Activated T-helper 1 cell treated with anti-CD3 and anti-CD28 coated beads, Interleukin-12 subunit alpha, Interleukin-12 subunit beta, Interleukin-2, Interleukin-4 antibody, amounts not matched to agents 30 ng/mL and 10 ng/mL and 1 ng/mL, durations not matched to agents 14 hours and 24 hours and 36 hours (primary cell): ENCODE measurements around the gene BAMBI. TPM values are rescaled to one million over a fixed set of nuclear protein-coding genes. Genes with fewer than 3 reads are reported as not detected.

Experiments used
- DNase-seq: peaks from one replicate; pipeline ENCODE4 v3.0.0; 2021; ENCODE audit warnings: low spot score
- H3K27ac Mint-ChIP-seq: one replicate; pipeline ENCODE4 v1.8.0; 2021; ENCODE audit warnings: mild to moderate bottlenecking, mixed read lengths
- H3K27me3 Mint-ChIP-seq: one replicate; pipeline ENCODE4 v1.8.0; 2022; ENCODE audit warnings: mild to moderate bottlenecking, moderate library complexity, mixed read lengths; ENCODE audit not compliant: insufficient read depth
- H3K36me3 Mint-ChIP-seq: one replicate; pipeline ENCODE4 v1.8.0; 2021; ENCODE audit warnings: low read depth, mixed read lengths
- H3K4me1 Mint-ChIP-seq: one replicate; pipeline ENCODE4 v1.8.0; 2021; ENCODE audit warnings: low read depth, mixed read lengths
- H3K4me3 Mint-ChIP-seq: one replicate; pipeline ENCODE4 v1.8.0; 2021; ENCODE audit warnings: mild to moderate bottlenecking, moderate library complexity, mixed read lengths
- H3K9me3 Mint-ChIP-seq: one replicate; pipeline ENCODE4 v1.8.0; 2021; ENCODE audit warnings: mixed read lengths
- intact Hi-C: fragments of 100-400 bp; cut with micrococcal nuclease; formaldehyde crosslinking; loops from one replicate; pipeline ENCODE4 v1.15.1; 2024
- total RNA-seq: library from RNA; stranded (reverse); gene quantifications from 2 replicates; pipeline ENCODE4 v1.2.3, GENCODE V29; 2022

Gene BAMBI
- total RNA-seq, 1 donor from 2014 or later = 0.23 TPM

DNA sequence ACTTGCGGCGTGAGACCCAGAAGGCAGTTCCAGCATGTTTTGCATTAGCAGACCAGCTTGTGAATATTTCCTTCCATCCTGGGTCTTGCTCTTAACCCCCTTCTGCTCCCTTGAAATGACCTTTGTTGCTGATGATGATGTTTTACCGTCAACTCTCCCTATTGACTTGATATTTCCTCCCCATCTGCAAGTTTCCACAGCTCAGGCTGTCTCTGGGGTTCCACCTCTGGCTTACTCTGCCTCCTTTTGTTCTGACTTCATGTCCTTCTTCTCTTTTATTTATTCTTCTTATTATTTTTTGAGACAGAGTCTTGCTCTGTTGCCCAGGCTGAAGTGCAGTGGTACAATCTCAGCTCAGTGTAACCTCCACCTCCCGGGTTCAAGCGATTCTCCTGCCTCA is 17.2 kb downstream of the BAMBI start:
- no peaks in the 10 kb centered on the region for H3K9me3 Mint-ChIP-seq
- intact Hi-C loops = no loop called here
- H3K27ac Mint-ChIP-seq = no peak overlapping the region
- no peak overlapping the region for H3K4me3 Mint-ChIP-seq
- no peaks in the 10 kb centered on the region for H3K36me3 Mint-ChIP-seq
- no peak for DNase-seq
- H3K27me3 Mint-ChIP-seq = peaks cover 10% of the 10 kb centered on the region
- no peaks in the 10 kb centered on the region for H3K4me1 Mint-ChIP-seq

DNA sequence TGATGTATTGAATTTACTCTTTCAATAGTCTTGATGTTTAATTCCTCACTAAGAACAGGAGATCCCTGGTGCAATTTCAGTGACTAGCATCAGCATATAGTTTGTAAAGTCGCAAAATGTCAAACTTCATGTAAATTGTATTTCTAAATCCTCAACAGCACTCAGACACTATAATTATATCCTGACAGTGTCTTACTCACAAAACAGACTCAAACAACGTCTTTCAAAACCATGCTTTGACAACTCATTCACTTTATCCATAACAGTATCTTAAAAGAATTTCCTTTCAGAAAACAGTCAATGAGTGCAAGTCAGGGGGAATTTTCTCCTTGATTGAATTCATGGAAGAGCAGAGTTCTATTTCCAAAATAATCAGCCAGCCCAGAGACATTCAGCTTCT is 20.8 kb downstream of the BAMBI start:
- intact Hi-C loops = no loop called here
- Mint-ChIP-seq H3K4me1 (no peaks in the 10 kb centered on the region), H3K4me3 (no peak overlapping the region), H3K36me3 (no peaks in the 10 kb centered on the region), H3K9me3 (no peaks in the 10 kb centered on the region), H3K27ac (no peak overlapping the region), H3K27me3 (peaks cover 9% of the 10 kb centered on the region)
- DNase-seq = no peak

DNA sequence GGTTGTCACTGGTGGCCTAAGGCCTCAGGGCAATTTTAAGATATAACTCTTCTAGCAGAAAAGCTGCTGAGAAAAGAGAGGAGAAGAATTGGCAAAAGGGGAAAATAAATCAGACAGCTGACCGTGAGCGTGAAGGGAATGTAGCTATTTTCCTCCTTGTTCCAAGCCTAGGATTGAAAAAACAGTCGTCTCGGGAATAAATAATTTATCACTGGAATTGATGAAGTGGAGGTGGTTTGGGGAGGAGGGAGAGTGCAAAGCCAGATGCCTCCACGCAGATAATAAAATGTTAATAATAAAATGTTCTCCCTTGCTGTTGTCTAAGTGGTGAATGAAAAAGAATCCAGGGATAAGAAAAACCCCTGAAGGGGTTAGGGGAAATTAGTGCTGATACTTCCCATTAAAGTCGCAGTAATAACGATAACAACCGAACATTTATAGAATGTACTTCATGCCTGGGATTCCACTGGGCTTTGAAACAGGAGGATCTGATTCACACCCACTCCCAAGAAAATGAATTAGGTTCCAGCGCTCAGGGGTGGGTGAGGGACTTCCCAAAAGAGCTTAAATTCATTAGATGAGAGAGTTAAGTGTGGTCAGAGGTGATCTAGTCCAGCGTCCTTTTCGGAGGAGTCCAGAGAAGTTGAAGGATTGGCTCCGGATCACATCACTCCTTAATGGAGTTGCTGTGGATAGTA is 27.3 kb downstream of the BAMBI start:
- Mint-ChIP-seq H3K27ac (no peak overlapping the region), H3K4me3 (no peak overlapping the region), H3K36me3 (no peaks in the 10 kb centered on the region), H3K27me3 (peaks cover 4% of the 10 kb centered on the region), H3K9me3 (no peaks in the 10 kb centered on the region), H3K4me1 (no peaks in the 10 kb centered on the region)
- no peak for DNase-seq
- intact Hi-C loops = no loop called here

DNA sequence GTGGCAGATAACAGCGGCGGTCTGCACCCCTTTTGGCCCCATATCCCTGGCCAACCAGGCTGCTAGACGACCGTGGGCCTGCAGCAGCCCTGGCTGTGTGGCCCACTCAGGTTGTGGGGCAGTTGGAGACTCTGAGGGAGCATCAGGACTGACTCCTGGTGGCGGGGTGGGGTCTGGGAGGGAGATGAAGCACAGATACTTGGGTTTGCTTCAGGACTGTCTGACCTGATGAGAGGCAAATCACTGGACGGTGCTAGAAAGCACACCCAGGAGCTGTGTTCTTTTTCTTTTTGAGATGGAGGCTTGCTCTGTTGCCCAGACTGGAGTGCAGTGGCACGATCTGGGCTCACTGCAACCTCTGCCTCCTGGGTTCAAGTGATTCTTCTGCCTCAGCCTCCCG is 28.2 kb downstream of the BAMBI start:
- no peak overlapping the region for H3K27ac Mint-ChIP-seq
- H3K4me1 Mint-ChIP-seq = no peaks in the 10 kb centered on the region
- H3K27me3 Mint-ChIP-seq = peaks cover 4% of the 10 kb centered on the region
- no peaks in the 10 kb centered on the region for H3K9me3 Mint-ChIP-seq
- no peak overlapping the region for H3K4me3 Mint-ChIP-seq
- intact Hi-C loops = no loop called here
- no peak for DNase-seq
- H3K36me3 Mint-ChIP-seq = no peaks in the 10 kb centered on the region

DNA sequence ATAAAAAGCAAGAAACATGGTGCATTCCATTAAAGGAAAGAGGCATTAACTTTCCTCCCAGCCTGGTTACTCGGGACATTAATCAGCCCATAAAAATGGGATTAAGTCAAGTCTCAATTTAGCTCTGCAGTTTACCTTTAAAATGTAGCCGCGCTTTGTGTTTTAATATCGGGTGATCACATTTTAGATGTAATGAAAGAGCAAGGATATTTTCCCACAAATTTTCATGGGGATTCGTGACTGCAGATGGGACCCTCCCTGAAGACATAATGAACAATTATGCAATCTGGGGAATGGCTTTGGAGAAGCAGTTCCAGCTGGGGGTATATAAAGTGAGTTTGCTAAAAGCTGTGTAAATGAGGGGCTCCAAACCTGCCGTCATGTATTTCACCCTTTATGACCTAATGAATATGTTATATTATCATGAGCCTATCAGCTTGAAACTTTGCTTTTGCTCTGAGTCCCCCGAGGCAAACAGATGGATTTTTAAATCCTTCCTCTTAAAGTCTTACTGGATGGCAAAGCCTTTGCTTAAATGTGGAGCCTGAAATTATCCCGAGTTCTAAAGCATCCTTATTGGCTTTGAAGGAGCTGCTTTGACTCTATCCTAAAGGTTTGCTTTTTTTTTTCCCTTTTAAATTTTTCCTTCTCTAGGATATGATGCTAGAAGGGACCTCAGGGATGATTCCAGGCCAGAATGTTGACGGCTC is 31.8 kb downstream of the BAMBI start:
- H3K36me3 Mint-ChIP-seq = no peaks in the 10 kb centered on the region
- intact Hi-C loops = no loop called here
- H3K27me3 Mint-ChIP-seq = peaks cover 6% of the 10 kb centered on the region
- H3K27ac Mint-ChIP-seq = no peak overlapping the region
- DNase-seq = no peak
- H3K4me1 Mint-ChIP-seq = no peaks in the 10 kb centered on the region
- no peak overlapping the region for H3K4me3 Mint-ChIP-seq
- H3K9me3 Mint-ChIP-seq = no peaks in the 10 kb centered on the region

DNA sequence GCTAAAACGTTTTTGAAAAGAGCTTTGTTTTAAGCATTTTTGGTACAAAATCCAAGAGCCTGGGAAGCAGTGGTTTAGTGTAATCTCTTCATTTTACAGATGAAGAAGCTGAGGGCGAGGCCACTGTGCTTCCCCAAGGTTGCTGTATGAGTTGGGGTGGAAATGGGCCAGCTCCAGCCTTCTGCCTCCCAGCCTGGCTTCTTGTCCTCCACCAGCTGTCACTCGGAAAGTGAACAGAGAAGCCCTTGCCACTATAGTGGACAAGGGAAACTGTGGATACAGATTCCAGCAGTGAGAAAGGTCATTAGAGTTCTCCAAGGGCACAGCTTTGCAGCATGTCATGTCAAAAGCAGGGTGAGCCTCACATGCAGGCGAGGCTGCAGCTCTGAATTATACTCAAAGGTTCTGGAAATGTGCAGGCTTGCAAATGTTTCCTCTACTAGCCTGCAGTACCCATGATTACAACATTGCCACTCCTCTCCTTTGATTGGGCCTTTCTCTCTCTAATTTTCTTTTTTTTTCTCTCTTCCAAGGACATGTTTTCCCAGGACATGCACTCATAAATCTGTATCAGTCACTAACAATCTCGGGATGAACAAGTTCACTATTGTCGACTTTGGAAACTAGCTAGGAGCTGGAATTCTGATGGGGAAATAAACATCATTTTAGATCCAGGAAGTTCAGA is 33.0 kb downstream of the BAMBI start:
- H3K27ac Mint-ChIP-seq = no peak overlapping the region
- intact Hi-C loops = no loop called here
- no peaks in the 10 kb centered on the region for H3K4me1 Mint-ChIP-seq
- DNase-seq = no peak
- H3K36me3 Mint-ChIP-seq = no peaks in the 10 kb centered on the region
- no peak overlapping the region for H3K4me3 Mint-ChIP-seq
- H3K27me3 Mint-ChIP-seq = peaks cover 6% of the 10 kb centered on the region
- H3K9me3 Mint-ChIP-seq = no peaks in the 10 kb centered on the region

DNA sequence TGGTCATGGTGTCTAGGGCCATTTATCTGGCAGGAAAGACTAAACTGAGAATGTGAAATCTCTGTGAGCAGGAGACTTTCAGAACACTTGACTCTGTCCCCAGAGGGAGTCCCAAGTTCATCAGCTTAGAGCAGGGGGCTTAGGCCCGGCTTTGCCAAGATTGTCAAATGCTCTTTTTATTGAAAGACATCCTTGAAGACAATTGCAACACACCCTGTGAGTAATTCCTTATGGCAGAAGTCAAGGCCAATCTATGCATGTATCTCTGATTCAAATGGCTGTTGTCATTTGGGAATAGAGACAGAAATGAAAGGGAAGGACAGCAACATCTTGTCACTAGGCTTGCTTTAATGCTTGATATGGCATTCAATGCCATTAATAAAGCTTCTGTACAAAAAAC is 33.7 kb downstream of the BAMBI start:
- Mint-ChIP-seq H3K27me3 (peaks cover 4% of the 10 kb centered on the region), H3K27ac (no peak overlapping the region), H3K4me3 (no peak overlapping the region), H3K36me3 (no peaks in the 10 kb centered on the region), H3K9me3 (no peaks in the 10 kb centered on the region), H3K4me1 (no peaks in the 10 kb centered on the region)
- DNase-seq = no peak
- intact Hi-C loops = no loop called here

DNA sequence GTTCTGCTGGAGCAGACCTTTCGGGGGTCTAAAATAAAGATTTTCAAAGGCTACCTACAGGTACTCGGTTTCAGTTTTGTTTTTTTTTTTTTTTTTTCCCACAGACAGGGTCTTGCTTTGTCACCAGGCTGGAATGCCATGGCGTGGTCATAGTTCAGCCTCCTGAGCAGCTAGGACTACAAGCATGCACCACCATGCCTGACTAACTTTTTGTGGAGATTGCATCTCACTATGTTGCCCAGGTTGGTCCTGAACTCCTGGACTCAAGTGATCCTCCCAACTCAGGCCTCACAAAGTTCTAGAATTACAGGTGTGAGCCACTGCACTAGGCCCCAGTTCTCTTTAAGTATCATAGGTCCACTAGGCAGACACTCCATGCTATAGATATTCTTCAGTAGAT is 34.5 kb downstream of the BAMBI start:
- Mint-ChIP-seq H3K27ac (no peak overlapping the region), H3K4me3 (no peak overlapping the region), H3K9me3 (no peaks in the 10 kb centered on the region), H3K36me3 (no peaks in the 10 kb centered on the region), H3K27me3 (peaks cover 2% of the 10 kb centered on the region), H3K4me1 (no peaks in the 10 kb centered on the region)
- intact Hi-C loops = no loop called here
- no peak for DNase-seq

DNA sequence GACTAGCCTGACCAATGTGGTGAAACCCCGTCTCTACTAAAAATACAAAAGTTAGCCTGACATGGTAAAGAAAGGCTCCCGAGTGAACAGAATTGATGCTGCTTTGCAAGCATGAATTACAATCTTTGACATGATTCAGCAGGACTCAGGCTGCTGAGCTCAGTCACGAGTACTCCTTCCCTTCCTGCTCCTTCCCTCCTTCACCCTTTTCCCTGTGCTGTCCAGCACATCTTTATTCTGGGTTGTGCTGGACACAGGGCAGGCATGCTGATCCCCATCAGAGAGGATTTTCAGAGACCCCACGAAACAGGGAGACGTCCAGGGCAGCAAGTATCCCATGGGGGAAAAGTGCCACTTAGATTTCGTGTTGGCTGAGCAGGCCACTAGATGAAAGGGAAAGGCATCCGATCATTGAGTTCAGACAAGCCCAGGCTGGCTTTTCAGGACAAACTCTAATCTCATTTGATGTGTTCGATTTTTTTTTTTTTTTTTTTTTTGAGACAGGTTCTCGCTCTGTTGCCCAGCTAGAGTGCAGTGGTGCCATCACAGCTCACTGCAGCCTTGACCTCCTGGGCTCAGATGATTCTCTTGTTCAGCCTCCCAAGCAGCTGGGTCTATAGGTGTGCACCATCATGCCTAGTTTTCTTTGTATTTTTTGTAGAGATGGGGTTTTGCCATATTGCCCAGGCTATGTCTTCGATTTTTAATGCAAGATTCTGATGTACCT is 36.5 kb downstream of the BAMBI start:
- Mint-ChIP-seq H3K27me3 (peaks cover 2% of the 10 kb centered on the region), H3K4me1 (no peaks in the 10 kb centered on the region), H3K4me3 (no peak overlapping the region), H3K36me3 (no peaks in the 10 kb centered on the region), H3K9me3 (no peaks in the 10 kb centered on the region), H3K27ac (no peak overlapping the region)
- DNase-seq = no peak
- intact Hi-C loops = no loop called here

DNA sequence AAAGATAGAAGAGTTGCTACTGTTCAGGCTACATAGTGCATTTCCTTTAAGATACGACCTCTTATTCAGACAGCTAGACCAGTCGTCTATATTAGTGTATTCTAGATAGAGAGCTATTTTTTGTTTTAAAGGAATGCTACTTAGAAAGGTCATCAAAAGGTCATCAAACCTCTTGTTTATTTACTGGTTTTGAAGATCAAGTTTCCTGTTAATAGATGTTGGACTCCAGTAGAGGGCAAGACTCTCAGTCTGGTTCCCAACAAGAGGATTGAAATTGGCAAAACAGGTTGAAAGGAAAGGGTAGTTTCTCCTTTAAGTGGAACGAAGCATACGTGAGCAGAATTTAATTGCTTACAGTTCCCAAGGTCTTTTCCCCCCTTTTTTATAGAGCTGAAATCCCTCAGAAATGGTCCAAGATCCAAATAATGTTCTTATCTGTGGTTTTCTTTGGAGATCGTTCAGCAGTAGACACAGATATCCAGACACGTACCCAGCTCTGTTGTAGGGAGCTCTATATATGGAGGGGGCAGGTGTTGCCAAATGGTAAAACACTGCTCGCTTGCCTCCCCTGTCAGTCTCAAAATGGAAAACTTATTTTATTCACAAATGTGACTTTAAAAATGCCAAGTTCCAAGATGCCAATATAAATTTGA is 37.2 kb downstream of the BAMBI start:
- intact Hi-C loops = no loop called here
- DNase-seq = no peak
- Mint-ChIP-seq H3K36me3 (no peaks in the 10 kb centered on the region), H3K4me1 (no peaks in the 10 kb centered on the region), H3K9me3 (no peaks in the 10 kb centered on the region), H3K4me3 (no peak overlapping the region), H3K27ac (no peak overlapping the region), H3K27me3 (peaks cover 2% of the 10 kb centered on the region)

DNA sequence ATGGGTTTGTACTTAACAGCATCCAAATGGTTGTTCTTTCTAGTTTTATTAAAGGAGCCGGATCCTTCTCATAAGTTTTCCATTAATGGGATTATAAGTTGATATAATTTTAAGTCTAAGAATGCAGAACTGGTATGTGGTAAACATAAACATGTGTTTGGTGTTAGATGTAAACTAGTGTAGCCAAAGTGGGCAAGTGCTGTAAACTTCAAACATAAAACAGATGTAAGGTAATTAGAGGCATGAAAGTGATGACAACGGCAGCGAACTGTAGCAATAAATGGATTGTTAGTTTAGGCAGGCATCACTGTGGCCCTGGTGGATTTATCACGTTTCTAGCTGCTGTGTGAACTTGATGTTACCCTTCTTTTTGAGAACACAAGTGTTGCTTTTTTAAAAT is 37.9 kb downstream of the BAMBI start:
- no peak overlapping the region for H3K27ac Mint-ChIP-seq
- no peaks in the 10 kb centered on the region for H3K9me3 Mint-ChIP-seq
- no peaks in the 10 kb centered on the region for H3K4me1 Mint-ChIP-seq
- H3K36me3 Mint-ChIP-seq = no peaks in the 10 kb centered on the region
- intact Hi-C loops = no loop called here
- DNase-seq = no peak
- H3K27me3 Mint-ChIP-seq = peaks cover 5% of the 10 kb centered on the region
- no peak overlapping the region for H3K4me3 Mint-ChIP-seq

DNA sequence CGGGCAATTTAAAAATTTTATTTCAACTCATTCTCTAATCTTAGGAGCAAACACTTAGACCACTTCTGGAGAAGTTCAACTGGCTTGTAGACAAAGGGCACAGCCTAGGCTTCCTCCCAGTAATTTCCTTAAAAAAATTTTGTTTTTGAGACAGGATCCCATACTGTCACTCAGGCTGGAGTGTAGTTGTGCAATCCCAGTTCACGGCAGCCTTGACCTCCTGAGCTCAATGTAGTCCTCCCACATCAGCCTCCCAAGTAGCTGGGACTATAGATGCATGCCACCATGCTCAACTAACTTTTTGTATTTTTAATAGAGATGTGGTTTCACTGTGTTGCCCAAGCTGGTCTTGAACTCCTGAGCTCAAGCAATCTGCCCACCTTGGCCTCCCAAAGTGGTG is 38.4 kb downstream of the BAMBI start:
- H3K27me3 Mint-ChIP-seq = peaks cover 6% of the 10 kb centered on the region
- no peak overlapping the region for H3K4me3 Mint-ChIP-seq
- no peak overlapping the region for H3K27ac Mint-ChIP-seq
- H3K36me3 Mint-ChIP-seq = no peaks in the 10 kb centered on the region
- DNase-seq = no peak
- intact Hi-C loops = no loop called here
- H3K9me3 Mint-ChIP-seq = no peaks in the 10 kb centered on the region
- no peaks in the 10 kb centered on the region for H3K4me1 Mint-ChIP-seq
